ENCODE data around the gene USP3. TPM values are rescaled to one million over a fixed set of nuclear protein-coding genes. Genes with fewer than 3 reads are reported as not detected.

USP3 gene
- total RNA-seq, 1 donor from 2014 or later = 62.5 TPM

- intact Hi-C loops (cut with DNase I) = no loop called here
- DNase-seq (no peak), ATAC-seq (peak; percentile 64)
- no peaks in the 10 kb centered on the region for H3K27me3 ChIP-seq
- no peaks in the 10 kb centered on the region for H3K9me3 ChIP-seq
- H3K4me1 ChIP-seq = peaks cover 24% of the 10 kb centered on the region
- TF ChIP-seq CTCF (IDR thresholded peaks at IDR 0.05) = no peak
- H3K36me3 ChIP-seq = no peaks in the 10 kb centered on the region
- H3K4me3 ChIP-seq = no peak overlapping the region
- H3K27ac ChIP-seq = peak overlapping the region; percentile 68
Measured at GRCh38 chr15:63490345-63491034, 13.9 kb upstream of the USP3 start.

GRCh38 chr15:63491116-63491827 lies 13.1 kb upstream of the USP3 start:
- Histone ChIP-seq H3K9me3 (no peaks in the 10 kb centered on the region), H3K27ac (peak overlapping the region; percentile 68), H3K4me3 (no peak overlapping the region), H3K27me3 (no peaks in the 10 kb centered on the region), H3K36me3 (no peaks in the 10 kb centered on the region), H3K4me1 (peaks cover 24% of the 10 kb centered on the region)
- DNase-seq = no peak
- ATAC-seq = peak; percentile 66
- intact Hi-C loops (cut with DNase I) = no loop called here
- TF ChIP-seq CTCF (IDR thresholded peaks at IDR 0.05) = no peak

- Histone ChIP-seq H3K4me3 (no peak overlapping the region), H3K27me3 (no peaks in the 10 kb centered on the region), H3K4me1 (peaks cover 30% of the 10 kb centered on the region), H3K36me3 (no peaks in the 10 kb centered on the region), H3K9me3 (no peaks in the 10 kb centered on the region), H3K27ac (peak overlapping the region; percentile 68)
- ATAC-seq = no peak
- no peak for DNase-seq
- intact Hi-C loops (cut with DNase I) = no loop called here
- no peak for TF ChIP-seq CTCF (IDR thresholded peaks at IDR 0.05)
Measured at GRCh38 chr15:63491979-63492378, 12.4 kb upstream of the USP3 start.

- ATAC-seq (peak; percentile 47), DNase-seq (no peak)
- Histone ChIP-seq H3K36me3 (no peaks in the 10 kb centered on the region), H3K27ac (no peak overlapping the region), H3K4me3 (no peak overlapping the region), H3K27me3 (no peaks in the 10 kb centered on the region), H3K9me3 (no peaks in the 10 kb centered on the region), H3K4me1 (peaks cover 32% of the 10 kb centered on the region)
- intact Hi-C loops (cut with DNase I) = no loop called here
- TF ChIP-seq CTCF (IDR thresholded peaks at IDR 0.05) = no peak
Measured at GRCh38 chr15:63492541-63493077, 11.8 kb upstream of the USP3 start.

- Histone ChIP-seq H3K4me1 (peaks cover 32% of the 10 kb centered on the region), H3K4me3 (no peak overlapping the region), H3K27me3 (no peaks in the 10 kb centered on the region), H3K36me3 (no peaks in the 10 kb centered on the region), H3K27ac (no peak overlapping the region), H3K9me3 (no peaks in the 10 kb centered on the region)
- no peak for DNase-seq
- no peak for ATAC-seq
- intact Hi-C loops (cut with DNase I) = no loop called here
- no peak for TF ChIP-seq CTCF (IDR thresholded peaks at IDR 0.05)
Measured at GRCh38 chr15:63493436-63493835, 11.0 kb upstream of the USP3 start.

All from upper lobe of right lung (tissue), 1 donor.